Muscle layer of colon (tissue), 2 donors: ENCODE data around the gene UFD1.

Source experiments
- H3K27ac ChIP-seq: one replicate; pipeline ENCODE4 v1.7.0; 2013; ENCODE audit warnings: low read depth, mild to moderate bottlenecking, low read length, moderate library complexity
- H3K27me3 ChIP-seq, 2 donors: one replicate each; pipeline ENCODE4 v1.7.0; 2013; ENCODE audit warnings: low read length in 2 of 2, mild to moderate bottlenecking in 2 of 2; ENCODE audit not compliant: insufficient read depth in 2 of 2, control insufficient read depth in 1 of 2
- H3K36me3 ChIP-seq: one replicate; pipeline ENCODE4 v1.7.0; 2013; ENCODE audit warnings: mild to moderate bottlenecking, low read length; ENCODE audit not compliant: insufficient read depth
- H3K4me1 ChIP-seq: one replicate; pipeline ENCODE4 v1.7.0; 2013; ENCODE audit warnings: mild to moderate bottlenecking, low read length; ENCODE audit not compliant: insufficient read depth
- H3K4me3 ChIP-seq, 2 donors: one replicate each; pipeline ENCODE4 v1.7.0; 2013; ENCODE audit warnings: low read length in 2 of 2, low read depth in 1 of 2, mild to moderate bottlenecking in 1 of 2, moderate library complexity in 1 of 2
- H3K9ac ChIP-seq: one replicate; pipeline ENCODE4 v1.7.0; 2013; ENCODE audit warnings: low read length
- H3K9me3 ChIP-seq: one replicate; pipeline ENCODE4 v1.7.0; 2013; ENCODE audit warnings: mild to moderate bottlenecking, low read length
- donor health status: abdominal sarcoma.
- donor health status: Adenocarcinoma of cecum.

The UFD1 gene

DNA sequence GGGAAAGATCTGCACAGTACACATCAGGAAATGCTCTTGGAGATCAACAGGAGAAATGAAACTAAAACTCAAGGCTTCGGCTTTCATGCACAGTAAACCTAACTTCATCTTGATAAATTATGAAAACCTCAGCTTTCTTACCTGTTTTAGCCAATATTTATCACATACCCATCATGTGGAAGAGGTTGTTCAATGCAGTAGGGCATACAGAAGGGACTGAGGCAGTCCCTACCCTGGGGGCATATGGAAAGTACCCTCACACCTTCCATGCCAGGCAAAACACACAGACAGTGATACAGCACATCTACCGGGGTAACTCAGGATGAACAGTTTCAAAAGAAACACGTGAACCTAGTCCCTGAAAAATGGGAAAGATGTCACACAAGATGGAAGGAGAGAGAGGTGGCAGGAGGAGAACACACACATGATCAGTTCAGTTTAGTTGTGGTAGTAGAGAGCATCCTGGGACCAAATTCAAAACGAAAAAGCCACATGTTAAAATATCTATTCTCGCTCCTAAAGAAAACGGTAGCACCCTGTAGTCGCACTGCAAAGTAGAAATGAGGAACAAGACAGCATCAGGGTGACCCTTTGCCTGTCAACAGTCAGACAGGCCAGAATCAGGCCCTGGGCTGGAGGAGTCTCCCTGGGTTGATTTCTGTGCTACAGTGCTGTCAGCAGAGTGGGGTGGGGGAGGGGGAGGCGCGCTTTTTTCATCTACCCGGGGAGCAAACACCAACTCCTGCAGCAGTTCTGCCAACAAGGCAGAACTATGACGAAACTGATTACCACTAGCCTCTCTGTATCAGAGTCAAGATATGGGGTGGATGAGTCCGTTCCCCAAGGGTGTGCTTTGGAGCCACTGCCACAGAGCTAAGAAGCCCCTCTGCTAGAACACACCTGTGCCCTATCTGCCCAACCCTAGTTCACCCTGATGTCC is 48.8 kb downstream of the UFD1 start:
- H3K9me3 ChIP-seq, result no peaks in the 10 kb centered on the region
- peak overlapping the region; percentile 85 for H3K9ac ChIP-seq
- no peaks in the 10 kb centered on the region for H3K27me3 ChIP-seq
- H3K4me1 ChIP-seq, result peaks cover 22% of the 10 kb centered on the region
- H3K27ac ChIP-seq, result peak overlapping the region; percentile 66
- H3K36me3 ChIP-seq, result peaks cover 8% of the 10 kb centered on the region
- H3K4me3 ChIP-seq, result peak overlapping the region; percentile 85 to 91

DNA sequence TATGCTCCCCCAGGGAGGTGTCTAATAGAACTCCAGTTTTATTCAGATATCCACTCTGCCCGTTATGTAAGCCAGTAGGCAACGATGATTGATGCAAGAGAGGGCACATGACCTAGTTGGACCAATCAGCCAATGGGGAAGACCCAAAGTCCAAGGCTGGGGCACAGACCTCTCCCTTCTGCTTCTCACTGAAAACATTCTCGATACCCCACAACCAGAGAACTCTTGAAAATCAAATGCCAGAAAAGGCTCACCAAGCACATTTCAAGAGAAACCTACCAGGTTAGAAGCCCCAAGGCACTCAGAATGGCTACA is 54.9 kb downstream of the UFD1 start:
- Histone ChIP-seq H3K4me3 (no peak overlapping the region), H3K36me3 (no peaks in the 10 kb centered on the region), H3K9ac (no peak overlapping the region), H3K27me3 (no peaks in the 10 kb centered on the region), H3K9me3 (no peaks in the 10 kb centered on the region), H3K4me1 (peaks cover 6% of the 10 kb centered on the region), H3K27ac (no peak overlapping the region)

DNA sequence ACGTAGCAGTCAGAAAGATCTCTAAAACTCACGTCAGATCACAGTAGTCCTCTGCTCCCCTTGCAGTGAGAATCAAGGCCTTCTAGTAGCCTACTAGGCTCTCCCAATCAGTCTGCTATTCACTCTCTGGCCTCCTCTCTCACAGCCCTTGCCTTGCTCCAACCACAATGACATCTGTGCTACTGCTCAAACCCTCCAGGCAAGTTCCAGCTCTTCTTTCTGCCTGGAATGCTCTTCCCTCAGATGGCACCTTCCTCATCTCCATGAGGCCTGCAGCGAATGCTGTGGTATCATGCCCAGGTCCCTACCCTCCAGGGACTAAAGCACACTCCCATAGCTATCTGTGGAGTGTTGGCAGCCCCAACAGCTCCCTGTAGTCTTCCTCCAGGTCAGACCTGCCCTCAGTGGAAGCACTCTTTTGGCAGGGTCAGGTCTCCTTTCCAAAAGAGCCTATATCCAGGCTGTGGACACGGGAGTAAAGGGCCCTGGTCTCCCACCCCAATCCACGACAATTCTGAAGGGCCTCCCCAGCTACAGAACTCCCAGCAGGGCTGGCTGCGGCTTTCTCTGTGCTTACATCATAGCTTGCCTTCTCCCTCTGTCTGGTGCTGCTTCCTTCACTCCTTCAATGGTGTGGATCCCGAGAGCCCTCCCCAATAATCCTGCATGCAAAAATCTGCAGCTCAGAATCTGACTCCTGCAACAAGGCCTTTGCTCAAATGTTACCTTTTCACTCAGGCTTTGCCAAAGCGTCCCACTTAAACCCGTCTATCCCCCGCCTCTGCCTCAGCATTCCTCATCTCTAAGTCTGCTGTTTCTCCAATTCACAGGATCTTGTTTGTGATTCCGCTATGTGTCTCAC is 56.3 kb downstream of the UFD1 start:
- H3K27ac ChIP-seq, result no peak overlapping the region
- no peaks in the 10 kb centered on the region for H3K36me3 ChIP-seq
- H3K27me3 ChIP-seq, result no peaks in the 10 kb centered on the region
- H3K9ac ChIP-seq, result no peak overlapping the region
- peaks cover 6% of the 10 kb centered on the region for H3K4me1 ChIP-seq
- H3K4me3 ChIP-seq, result no peak overlapping the region
- H3K9me3 ChIP-seq, result no peaks in the 10 kb centered on the region

DNA sequence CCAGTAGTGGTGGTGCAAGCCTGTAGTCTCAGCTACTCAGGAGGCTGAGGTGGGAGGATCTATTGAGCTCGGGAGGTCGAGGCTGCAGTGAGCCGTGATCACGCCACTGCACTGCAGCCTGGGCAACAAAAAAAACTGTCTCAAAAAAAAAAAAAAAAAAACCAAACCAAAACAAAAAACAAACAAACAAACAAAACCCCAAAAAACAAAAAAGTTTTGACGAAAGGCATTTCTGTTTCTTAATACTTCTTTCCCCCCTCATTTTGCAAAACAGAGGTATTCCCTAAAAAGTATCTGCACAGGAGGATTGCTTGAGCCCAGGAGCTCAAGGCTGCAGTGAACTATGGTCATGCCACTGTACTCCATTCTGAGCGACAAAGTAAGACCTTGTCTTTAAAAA is 58.7 kb downstream of the UFD1 start:
- Histone ChIP-seq H3K4me1 (peaks cover 6% of the 10 kb centered on the region), H3K4me3 (no peak overlapping the region), H3K36me3 (no peaks in the 10 kb centered on the region), H3K9me3 (no peaks in the 10 kb centered on the region), H3K9ac (no peak overlapping the region), H3K27ac (no peak overlapping the region), H3K27me3 (no peaks in the 10 kb centered on the region)

DNA sequence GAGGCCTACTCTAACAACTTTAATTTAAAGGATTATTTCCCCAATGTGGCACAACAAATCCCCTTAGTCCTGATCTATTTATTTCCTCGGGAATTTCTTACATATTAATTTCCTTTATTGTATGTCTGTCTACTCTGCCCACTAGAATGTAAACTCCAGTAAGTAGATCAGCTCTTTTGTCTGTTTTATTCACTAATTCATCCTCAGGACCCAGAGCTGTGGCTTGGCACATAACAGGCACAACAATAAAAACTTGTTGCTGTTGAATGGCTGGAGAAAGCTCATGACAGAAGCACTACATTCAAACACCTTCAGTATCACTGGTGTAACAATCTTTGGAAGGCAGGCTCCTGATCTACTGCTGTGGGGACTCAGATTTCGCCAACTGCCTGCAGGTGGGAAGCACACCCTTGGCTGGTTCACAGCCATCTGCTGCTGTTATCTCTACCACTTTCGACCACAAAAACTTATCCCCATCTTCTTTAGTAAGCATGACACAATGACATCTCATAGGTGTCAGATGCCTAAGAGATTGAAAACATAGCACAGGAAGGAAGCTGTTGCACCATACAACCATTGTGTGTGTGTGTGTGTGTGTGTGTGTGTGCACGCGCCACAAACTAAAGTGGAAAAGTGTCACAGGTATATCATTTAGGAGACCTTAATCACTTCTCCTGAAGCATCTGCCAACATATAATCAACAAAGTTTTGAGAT is 59.4 kb downstream of the UFD1 start:
- Histone ChIP-seq H3K27me3 (no peaks in the 10 kb centered on the region), H3K27ac (no peak overlapping the region), H3K36me3 (no peaks in the 10 kb centered on the region), H3K4me1 (peaks cover 6% of the 10 kb centered on the region), H3K9me3 (no peaks in the 10 kb centered on the region), H3K9ac (no peak overlapping the region), H3K4me3 (no peak overlapping the region)

DNA sequence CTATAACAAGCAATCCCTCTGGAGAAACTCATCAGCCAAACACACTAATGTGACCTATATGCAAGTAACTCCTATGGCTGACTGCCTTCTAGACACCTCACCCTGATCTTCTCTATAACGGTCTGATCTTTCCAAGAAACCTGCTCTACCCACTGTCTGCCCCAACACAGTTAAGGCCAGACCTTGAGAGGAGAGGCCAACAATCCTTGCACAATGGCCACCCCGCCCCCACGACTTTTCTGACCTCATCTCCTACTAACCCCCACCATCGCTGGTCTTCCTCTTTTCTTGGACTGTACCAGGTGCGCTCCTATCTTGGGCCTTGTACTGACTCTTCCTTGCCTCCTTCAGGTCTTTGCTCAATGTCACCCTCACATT is 59.9 kb downstream of the UFD1 start:
- Histone ChIP-seq H3K36me3 (no peaks in the 10 kb centered on the region), H3K9ac (no peak overlapping the region), H3K9me3 (no peaks in the 10 kb centered on the region), H3K27ac (no peak overlapping the region), H3K4me1 (peaks cover 5% of the 10 kb centered on the region), H3K4me3 (no peak overlapping the region), H3K27me3 (no peaks in the 10 kb centered on the region)

DNA sequence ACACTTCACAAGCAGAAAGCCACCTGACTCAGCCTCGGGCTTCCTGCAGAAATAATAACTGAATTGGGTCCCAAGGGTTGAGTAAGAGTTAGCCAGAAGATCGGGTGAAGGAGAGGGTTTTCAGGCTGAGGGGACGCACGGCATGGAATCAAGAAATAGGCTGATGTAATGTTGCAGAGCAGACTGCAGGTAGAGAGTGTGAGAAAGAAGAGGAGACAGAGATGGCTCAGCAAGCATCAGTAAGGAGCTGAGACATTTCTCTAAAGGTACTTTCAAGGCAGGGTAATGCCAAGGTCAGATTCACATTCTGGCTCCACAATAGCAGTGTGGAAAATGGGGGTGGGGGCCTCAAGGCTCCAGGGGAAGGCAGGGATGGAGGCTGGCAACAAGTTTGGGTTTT is 66.1 kb downstream of the UFD1 start:
- Histone ChIP-seq H3K27me3 (no peaks in the 10 kb centered on the region), H3K27ac (no peak overlapping the region), H3K36me3 (peaks cover 8% of the 10 kb centered on the region), H3K9me3 (no peaks in the 10 kb centered on the region), H3K4me1 (no peaks in the 10 kb centered on the region), H3K9ac (no peak overlapping the region), H3K4me3 (no peak overlapping the region)

DNA sequence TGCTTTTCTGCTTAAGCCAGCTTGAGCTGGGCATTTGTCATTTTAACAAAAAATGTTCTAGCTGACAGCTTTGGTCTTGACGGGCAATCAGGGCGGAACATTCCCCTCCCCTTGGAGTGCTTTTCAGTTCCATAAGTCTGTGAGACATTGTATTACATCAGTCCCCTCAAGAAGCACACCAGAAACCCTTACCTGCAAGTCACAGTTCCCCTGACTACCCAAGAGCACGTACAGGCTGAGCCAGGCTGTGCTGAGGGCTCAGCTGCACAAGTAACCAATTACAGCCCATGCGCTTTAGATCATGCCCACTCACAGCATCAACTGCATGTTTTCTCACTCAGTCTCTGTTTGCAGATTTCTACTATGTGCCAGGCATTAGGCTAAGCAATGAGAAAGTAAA is 66.5 kb downstream of the UFD1 start:
- H3K4me3 ChIP-seq, result no peak overlapping the region
- no peaks in the 10 kb centered on the region for H3K4me1 ChIP-seq
- H3K27me3 ChIP-seq, result no peaks in the 10 kb centered on the region
- peaks cover 12% of the 10 kb centered on the region for H3K36me3 ChIP-seq
- H3K27ac ChIP-seq, result no peak overlapping the region
- no peak overlapping the region for H3K9ac ChIP-seq
- H3K9me3 ChIP-seq, result no peaks in the 10 kb centered on the region

DNA sequence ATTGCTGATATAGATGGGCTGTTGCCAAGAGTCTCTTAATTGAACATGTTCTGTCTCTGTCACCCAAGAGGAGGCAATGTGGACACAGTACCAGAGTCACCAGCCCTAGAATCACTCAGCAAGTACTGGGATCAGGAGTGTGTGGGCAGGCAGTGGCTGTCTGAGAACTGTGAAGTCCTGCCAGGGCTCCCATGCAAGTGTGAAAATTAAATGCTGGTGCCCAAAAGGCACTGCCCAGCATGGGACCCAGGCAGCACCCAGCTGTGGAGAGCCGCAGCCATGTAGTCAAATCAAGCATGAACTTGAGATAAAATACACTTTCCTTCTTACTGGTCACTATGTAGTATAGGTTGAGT is 67.3 kb downstream of the UFD1 start:
- no peak overlapping the region for H3K27ac ChIP-seq
- no peak overlapping the region for H3K4me3 ChIP-seq
- H3K27me3 ChIP-seq, result no peaks in the 10 kb centered on the region

DNA sequence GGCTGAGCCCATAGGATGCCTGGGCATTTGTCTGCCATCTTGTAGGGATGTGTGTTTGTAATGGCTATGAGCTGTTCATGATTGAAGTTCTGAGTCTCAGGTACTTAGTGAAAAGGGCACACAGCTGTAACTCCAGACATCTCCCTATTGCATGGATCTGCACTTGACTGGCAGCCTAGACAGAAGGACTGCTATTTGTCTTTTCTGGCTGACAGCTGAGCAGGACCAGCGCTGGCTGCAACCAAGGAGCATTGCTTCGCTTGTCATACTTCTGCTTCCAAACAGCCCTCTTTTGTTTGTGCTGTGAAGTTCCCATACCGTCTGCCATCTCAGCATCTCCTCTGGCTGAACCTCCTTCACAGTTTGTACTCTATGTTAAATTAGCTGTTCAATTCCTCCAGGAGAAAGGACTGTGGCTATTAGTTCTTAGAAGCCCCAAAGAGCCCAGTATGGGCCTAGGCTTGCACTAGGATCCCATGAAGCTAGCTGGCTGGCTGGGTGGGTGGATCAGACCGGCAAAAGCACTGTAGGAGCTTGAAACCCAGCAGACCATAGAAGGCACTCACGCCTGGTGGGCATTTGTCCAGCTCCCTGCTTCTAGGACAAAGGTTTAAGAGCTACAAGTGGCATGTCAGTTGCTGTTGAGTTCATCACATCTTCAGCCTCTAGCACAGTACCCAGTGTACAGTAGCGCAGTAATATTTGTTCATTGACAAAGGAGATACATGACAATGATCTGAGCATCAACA is 67.9 kb downstream of the UFD1 start:
- Histone ChIP-seq H3K4me3 (no peak overlapping the region), H3K36me3 (peaks cover 20% of the 10 kb centered on the region), H3K9ac (no peak overlapping the region), H3K4me1 (no peaks in the 10 kb centered on the region), H3K27ac (no peak overlapping the region), H3K27me3 (no peaks in the 10 kb centered on the region), H3K9me3 (no peaks in the 10 kb centered on the region)

More for the DNA sequence above, 67.3 kb downstream of the UFD1 start:
- no peaks in the 10 kb centered on the region for H3K4me1 ChIP-seq
- H3K9me3 ChIP-seq, result no peaks in the 10 kb centered on the region
- H3K9ac ChIP-seq, result no peak overlapping the region
- peaks cover 18% of the 10 kb centered on the region for H3K36me3 ChIP-seq
